Measurements from ENCODE around the gene FREM2. TPM values are rescaled to one million over a fixed set of nuclear protein-coding genes. Genes with fewer than 3 reads are reported as not detected.

Gene FREM2
- total and polyA plus RNA-seq, 2 of the 13 experiments (the other 11 are each of a cell fraction or from before 2014, with no cell fraction given), result not detected

DNA sequence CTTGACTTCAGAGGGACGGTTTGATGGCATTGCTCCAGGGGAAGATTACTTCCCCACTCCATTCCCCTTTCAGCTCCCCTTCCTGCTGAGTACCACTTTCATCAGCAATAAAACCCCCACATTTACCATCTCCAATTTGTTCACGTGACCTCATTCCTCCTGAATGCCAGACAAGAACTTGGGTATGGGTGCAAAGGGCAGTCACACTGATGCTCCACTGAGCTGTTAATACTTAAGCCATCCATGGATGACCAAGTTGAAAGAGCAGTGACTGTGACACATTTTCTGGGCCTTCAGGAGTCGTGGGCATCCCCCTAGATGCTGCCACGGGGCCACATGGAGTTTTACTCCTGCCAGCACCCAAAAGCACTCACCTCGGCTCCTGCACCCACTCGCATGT lies 210.6 kb downstream of the FREM2 start:
- ATAC-seq (no peak), DNase-seq (ENCODE audit: low spot score) (no peak), FAIRE-seq (no peak)
- Histone ChIP-seq H3K27me3 (ENCODE audit: control insufficient read depth in 1 of 2, insufficient read depth in 2 of 2, low read length in 2 of 2) (no peaks in the 10 kb centered on the region; a peak in 2 of 5 replicates), H3K27ac (ENCODE audit: extremely low read length, insufficient read depth, low read length) (no peak overlapping the region), H3K79me2 (ENCODE audit: insufficient read depth, low read length) (no peaks in the 10 kb centered on the region), H3K4me3 (replicated peaks in 1 of 3; ENCODE audit: insufficient read depth in 1 of 3, low read depth in 2 of 3, low read length in 3 of 3) (no peak overlapping the region), H3K4me2 (ENCODE audit: low read depth, low read length) (no peak overlapping the region), H3K9ac (ENCODE audit: insufficient read depth, low read depth, low read length) (no peak overlapping the region), H3K36me3 (replicated peaks in 1 of 2; ENCODE audit: control insufficient read depth in 1 of 2, insufficient read depth in 2 of 2, low read length in 2 of 2) (no peaks in the 10 kb centered on the region), H3K9me3 (ENCODE audit: low read length) (no peaks in the 10 kb centered on the region), H4K20me1 (ENCODE audit: insufficient read depth, low read length) (no peaks in the 10 kb centered on the region), H2AFZ (ENCODE audit: low read length) (no peak overlapping the region), H3K4me1 (ENCODE audit: insufficient read depth, low read length) (no peaks in the 10 kb centered on the region)
- no TSS peak for BruUV-seq (replicated peaks)
- in situ Hi-C loops (cut with HindIII; ENCODE audit: extremely low pct_ligation_motif_present, low pct_unique_long_range_greater_than_20kb) (no loop called here), intact Hi-C loops (cut with micrococcal nuclease; ENCODE audit: unreplicated experiment) (no loop called here)
- POLR2A ChIA-PET, result no interaction called here
- WGBS (ENCODE audit: low lambda C conversion rate), result 18% methylated on average over 5 of the region's 6 CpGs
- TF ChIP-seq ZNF549 (CRISPR knock-in tag; IDR thresholded peaks at IDR 0.05) (no peak), ZKSCAN1 (IDR thresholded peaks at IDR 0.05; ENCODE audit: low read length) (no peak), FOXA3 (CRISPR knock-in tag; IDR thresholded peaks at IDR 0.05) (no peak), SRY (CRISPR knock-in tag; IDR thresholded peaks at IDR 0.05) (no peak), PAWR (CRISPR knock-in tag; IDR thresholded peaks at IDR 0.05; ENCODE audit: borderline replicate concordance) (no peak), NR2F6 (IDR thresholded peaks at IDR 0.05) (no peak), NR2F6 (CRISPR knock-in tag; IDR thresholded peaks at IDR 0.05) (no peak), ZBTB42 (CRISPR knock-in tag; IDR thresholded peaks at IDR 0.05) (no peak)
- TF ChIP-seq, protein P1, sequence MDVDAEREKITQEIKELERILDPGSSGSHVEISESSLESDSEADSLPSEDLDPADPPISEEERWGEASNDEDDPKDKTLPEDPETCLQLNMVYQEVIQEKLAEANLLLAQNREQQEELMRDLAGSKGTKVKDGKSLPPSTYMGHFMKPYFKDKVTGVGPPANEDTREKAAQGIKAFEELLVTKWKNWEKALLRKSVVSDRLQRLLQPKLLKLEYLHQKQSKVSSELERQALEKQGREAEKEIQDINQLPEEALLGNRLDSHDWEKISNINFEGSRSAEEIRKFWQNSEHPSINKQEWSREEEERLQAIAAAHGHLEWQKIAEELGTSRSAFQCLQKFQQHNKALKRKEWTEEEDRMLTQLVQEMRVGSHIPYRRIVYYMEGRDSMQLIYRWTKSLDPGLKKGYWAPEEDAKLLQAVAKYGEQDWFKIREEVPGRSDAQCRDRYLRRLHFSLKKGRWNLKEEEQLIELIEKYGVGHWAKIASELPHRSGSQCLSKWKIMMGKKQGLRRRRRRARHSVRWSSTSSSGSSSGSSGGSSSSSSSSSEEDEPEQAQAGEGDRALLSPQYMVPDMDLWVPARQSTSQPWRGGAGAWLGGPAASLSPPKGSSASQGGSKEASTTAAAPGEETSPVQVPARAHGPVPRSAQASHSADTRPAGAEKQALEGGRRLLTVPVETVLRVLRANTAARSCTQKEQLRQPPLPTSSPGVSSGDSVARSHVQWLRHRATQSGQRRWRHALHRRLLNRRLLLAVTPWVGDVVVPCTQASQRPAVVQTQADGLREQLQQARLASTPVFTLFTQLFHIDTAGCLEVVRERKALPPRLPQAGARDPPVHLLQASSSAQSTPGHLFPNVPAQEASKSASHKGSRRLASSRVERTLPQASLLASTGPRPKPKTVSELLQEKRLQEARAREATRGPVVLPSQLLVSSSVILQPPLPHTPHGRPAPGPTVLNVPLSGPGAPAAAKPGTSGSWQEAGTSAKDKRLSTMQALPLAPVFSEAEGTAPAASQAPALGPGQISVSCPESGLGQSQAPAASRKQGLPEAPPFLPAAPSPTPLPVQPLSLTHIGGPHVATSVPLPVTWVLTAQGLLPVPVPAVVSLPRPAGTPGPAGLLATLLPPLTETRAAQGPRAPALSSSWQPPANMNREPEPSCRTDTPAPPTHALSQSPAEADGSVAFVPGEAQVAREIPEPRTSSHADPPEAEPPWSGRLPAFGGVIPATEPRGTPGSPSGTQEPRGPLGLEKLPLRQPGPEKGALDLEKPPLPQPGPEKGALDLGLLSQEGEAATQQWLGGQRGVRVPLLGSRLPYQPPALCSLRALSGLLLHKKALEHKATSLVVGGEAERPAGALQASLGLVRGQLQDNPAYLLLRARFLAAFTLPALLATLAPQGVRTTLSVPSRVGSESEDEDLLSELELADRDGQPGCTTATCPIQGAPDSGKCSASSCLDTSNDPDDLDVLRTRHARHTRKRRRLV (CRISPR knock-in tag; IDR thresholded peaks at IDR 0.05), result no peak
- TF ChIP-seq, protein P2, sequence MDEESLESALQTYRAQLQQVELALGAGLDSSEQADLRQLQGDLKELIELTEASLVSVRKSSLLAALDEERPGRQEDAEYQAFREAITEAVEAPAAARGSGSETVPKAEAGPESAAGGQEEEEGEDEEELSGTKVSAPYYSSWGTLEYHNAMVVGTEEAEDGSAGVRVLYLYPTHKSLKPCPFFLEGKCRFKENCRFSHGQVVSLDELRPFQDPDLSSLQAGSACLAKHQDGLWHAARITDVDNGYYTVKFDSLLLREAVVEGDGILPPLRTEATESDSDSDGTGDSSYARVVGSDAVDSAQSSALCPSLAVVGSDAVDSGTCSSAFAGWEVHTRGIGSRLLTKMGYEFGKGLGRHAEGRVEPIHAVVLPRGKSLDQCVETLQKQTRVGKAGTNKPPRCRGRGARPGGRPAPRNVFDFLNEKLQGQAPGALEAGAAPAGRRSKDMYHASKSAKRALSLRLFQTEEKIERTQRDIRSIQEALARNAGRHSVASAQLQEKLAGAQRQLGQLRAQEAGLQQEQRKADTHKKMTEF (CRISPR knock-in tag; IDR thresholded peaks at IDR 0.05), result no peak
- CTCF ChIA-PET (ENCODE audit: low intra/inter-chr PET ratio, low total read pairs), result no interaction called here
